GM18499 (cell line): ENCODE data around the gene PABPC1L.

ENCODE experiments used
- ATAC-seq: cut with Tn5 transposase; IDR thresholded peaks from one replicate; pipeline ENCODE4 v1.9.1; 2021; ENCODE audit warnings: moderate number of reproducible peaks; ENCODE audit not compliant: insufficient read depth, unreplicated experiment

Gene PABPC1L

GRCh38 chr20:44897133-44897532 lies 12.7 kb upstream of the PABPC1L start:
- ATAC-seq, result no peak

GRCh38 chr20:44900231-44900854 lies 9.5 kb upstream of the PABPC1L start:
- no peak for ATAC-seq

GRCh38 chr20:44901974-44902373 lies 7.9 kb upstream of the PABPC1L start:
- no peak for ATAC-seq

- ATAC-seq, result no peak
Observed at GRCh38 chr20:44904377-44904776, 5.5 kb upstream of the PABPC1L start.

- no peak for ATAC-seq
Observed at GRCh38 chr20:44908987-44909871, 631 bp upstream of the PABPC1L start.

GRCh38 chr20:44910690-44911262 lies 916 bp downstream of the PABPC1L start:
- ATAC-seq, result no peak

- no peak for ATAC-seq
Observed at GRCh38 chr20:44911264-44911921, 1.5 kb downstream of the PABPC1L start.

- no peak for ATAC-seq
Observed at GRCh38 chr20:44912189-44912588, 2.3 kb downstream of the PABPC1L start.

GRCh38 chr20:44914924-44915323 lies 5.1 kb downstream of the PABPC1L start:
- ATAC-seq, result no peak

- no peak for ATAC-seq
Observed at GRCh38 chr20:44916586-44916985, 6.7 kb downstream of the PABPC1L start.

- ATAC-seq, result no peak
Observed at GRCh38 chr20:44917399-44917798, 7.5 kb downstream of the PABPC1L start.

- ATAC-seq, result no peak
Observed at GRCh38 chr20:44918342-44918741, 8.5 kb downstream of the PABPC1L start.

- no peak for ATAC-seq
Observed at GRCh38 chr20:44918761-44919160, 8.9 kb downstream of the PABPC1L start.

GRCh38 chr20:44921447-44921846 lies 11.6 kb downstream of the PABPC1L start:
- ATAC-seq, result no peak

- ATAC-seq, result no peak
Observed at GRCh38 chr20:44924541-44924940, 14.7 kb downstream of the PABPC1L start.

- ATAC-seq, result no peak
Observed at GRCh38 chr20:44928595-44928994, 18.7 kb downstream of the PABPC1L start.

GRCh38 chr20:44930517-44931168 lies 20.8 kb downstream of the PABPC1L start:
- ATAC-seq, result no peak

GRCh38 chr20:44931911-44932310 lies 22.1 kb downstream of the PABPC1L start:
- ATAC-seq, result no peak

GRCh38 chr20:44932916-44933315 lies 23.1 kb downstream of the PABPC1L start:
- ATAC-seq, result no peak

GRCh38 chr20:44936510-44936909 lies 26.6 kb downstream of the PABPC1L start:
- ATAC-seq, result no peak
